HG02642 (cell line): Measurements from ENCODE around the gene ADAM11.
"Not testable (repeated sequence)": the region's sequence is repeated elsewhere in the genome, so short reads cannot be mapped to it uniquely, and the experiment has no call there.

Experiments
- ATAC-seq: cut with Tn5 transposase; IDR thresholded peaks from one replicate; pipeline ENCODE4 v1.9.1; 2021; ENCODE audit warnings: mild to moderate bottlenecking; ENCODE audit not compliant: unreplicated experiment, poor library complexity

ADAM11 gene

DNA sequence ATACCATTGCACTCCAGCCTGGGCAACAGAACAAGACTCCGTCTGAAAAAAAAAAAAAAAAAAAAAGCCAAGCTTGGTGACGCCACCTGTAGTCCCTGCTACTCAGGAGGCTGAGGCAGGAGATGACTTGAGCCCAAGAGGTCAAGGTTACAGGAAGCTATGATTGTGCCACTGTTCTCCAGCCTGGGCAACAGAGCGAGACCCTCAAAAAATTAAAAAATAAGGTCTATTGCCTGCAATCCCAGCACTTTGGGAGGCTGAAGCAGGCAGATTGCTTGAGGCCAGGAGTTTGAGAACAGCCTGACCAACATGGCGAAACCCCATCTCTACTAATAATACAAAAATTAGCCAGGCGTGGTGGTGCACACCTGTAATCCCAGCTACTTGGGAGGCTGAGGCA is 3.6 kb upstream of the ADAM11 start:
- not testable (repeated sequence) for ATAC-seq

DNA sequence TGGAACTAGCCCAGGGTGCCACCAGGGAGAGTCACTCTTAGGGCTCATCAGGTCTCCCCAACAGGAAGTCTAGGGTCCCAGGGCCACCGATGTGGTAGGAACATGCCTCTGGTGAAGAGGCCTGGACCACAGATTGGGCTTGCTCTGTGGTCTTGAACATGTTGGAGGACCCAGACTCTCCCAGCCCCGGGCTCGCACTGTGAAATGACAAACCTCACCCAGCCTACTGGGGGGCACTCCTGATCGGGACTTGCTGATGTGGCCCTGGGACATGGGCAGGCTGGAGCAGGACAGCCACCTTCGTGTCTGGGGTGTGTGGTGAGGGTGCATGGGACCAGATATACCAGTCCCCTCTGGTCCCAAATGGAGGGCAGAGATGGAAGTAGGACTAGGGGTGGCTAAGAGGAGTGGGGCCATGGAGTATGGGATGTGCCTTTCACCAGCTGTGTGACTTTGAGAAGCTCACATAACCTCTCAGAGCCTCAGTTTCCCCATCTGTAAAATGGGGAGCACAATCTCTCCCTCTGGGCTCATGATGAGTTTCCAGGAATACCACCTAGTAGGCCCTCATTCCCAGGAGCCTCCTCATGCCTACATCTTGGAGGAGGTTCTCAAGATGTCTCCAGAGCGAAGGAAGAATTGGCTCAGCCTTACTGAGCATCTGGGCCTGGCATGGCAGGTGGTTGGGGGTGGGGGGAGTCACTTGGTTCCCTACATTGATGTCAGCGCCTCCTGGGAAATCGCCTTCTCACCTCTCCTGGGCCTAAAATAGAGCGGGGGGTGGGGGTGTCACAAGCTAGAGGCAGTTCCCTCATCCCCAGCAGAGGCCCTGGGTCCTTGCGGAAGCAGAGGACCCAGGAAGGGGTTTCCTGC is 1.5 kb upstream of the ADAM11 start:
- no peak for ATAC-seq

DNA sequence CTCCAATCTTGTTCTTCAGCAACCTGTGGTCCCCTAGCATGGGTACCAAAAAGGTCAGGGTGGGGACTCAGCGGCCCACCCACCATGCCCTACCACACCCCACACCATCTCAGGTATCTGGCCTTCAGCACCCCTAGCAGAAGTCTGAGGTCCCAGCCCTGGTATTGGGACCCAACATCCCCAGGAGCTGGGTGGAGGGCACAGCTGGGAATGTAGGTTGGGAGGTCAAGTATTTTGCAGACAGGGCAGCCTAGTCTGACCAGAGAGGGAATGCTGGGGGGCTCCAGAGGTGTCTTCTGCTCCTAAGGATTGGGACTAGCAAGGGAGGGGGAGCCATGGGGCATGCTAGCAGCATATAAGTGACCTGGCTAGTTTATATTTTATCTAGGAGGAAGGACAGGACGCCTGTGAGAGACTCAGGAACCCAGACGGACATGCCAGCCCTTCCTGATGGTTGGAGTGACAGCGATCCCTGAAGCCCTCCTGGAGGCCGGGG is 822 bp upstream of the ADAM11 start:
- ATAC-seq: no peak

DNA sequence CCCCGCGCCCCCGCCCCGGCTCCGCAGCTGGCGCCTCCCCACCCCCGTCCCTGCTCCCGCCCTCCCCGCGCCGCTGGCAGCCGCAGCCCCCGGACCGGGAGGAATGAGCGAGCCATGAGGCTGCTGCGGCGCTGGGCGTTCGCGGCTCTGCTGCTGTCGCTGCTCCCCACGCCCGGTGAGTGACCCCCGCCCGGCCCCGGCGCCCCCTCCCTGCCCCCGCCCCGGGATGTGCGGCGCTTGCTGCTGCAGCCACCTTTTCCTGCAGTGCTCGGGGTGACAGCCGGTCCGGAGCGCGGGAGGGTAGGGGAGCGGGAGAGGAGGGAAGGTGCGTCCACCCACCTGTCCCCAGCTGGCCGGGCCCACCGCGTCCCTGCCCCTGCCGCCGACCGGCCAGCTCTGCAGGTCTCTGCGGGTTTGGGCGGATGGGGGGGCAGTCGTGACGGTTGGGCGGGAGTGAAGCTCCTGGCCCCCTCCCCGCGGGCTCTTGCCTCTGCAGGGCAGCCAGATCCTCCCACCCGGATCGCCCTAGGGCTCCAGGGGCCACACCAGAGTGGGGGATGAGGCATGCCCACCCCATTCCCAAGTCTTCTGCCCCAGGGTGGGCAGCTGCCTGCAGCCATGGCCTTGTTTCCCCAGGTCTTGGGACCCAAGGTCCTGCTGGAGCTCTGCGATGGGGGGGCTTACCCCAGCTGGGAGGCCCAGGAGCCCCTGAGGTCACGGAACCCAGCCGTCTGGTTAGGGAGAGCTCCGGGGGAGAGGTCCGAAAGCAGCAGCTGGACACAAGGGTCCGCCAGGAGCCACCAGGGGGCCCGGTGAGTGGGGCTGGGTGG is 513 bp downstream of the ADAM11 start:
- no peak for ATAC-seq

DNA sequence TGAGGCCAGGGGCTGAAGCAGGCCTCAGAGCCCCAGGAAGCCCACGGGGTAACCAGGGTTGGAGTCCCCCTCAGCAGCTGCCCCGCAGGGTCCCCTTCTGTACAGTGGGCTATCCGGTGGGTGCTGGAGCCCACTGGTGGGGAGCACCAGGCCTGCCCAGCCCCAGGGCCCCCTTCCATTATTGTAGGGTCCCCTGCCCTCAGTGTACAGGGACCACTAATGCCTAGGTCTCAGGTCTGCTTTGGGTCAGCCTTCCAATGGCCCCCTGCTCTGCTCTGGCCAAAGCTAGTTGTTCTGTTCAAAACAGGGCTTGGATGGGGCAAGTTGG is 1.1 kb downstream of the ADAM11 start:
- no peak for ATAC-seq

DNA sequence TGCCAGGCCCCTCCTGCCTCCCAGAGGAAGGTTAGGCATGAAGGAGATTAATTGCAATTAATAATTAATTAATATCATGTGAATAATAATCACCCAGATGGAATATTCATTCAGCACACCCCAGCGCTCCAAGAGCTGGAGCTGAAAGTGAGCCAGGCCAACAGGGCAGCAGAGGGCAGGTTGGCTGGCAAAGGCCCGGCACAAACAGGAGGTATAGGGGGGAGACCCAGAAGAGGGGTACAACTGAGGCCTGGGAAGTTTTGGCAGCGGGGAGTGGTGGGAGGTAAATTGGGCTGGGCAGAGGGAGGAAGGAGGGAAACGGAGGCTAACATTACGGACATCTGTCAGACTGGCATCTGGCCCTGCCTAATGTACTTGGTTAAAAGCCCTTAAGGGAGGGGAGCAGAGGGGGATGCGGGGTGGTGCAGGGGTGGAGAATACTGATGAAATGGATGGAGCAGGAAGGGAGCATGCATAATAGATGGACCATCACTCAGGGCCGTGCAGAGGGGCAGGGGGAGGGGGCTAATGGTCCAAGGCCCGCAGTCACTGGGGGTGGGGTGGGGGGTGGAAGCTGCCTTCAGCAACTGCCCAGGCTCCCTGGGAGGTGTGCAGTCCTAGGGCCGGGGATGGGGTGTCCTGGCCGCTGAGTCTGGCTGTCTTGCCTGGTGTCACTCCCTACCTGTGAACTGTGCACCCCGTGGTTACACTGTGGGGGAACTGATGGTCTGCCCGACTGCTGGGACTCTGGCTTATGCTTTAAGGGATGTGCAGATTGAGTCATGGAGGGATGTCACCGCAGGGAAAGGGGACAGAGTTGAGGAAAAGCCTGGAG is 1.9 kb downstream of the ADAM11 start:
- no peak for ATAC-seq

DNA sequence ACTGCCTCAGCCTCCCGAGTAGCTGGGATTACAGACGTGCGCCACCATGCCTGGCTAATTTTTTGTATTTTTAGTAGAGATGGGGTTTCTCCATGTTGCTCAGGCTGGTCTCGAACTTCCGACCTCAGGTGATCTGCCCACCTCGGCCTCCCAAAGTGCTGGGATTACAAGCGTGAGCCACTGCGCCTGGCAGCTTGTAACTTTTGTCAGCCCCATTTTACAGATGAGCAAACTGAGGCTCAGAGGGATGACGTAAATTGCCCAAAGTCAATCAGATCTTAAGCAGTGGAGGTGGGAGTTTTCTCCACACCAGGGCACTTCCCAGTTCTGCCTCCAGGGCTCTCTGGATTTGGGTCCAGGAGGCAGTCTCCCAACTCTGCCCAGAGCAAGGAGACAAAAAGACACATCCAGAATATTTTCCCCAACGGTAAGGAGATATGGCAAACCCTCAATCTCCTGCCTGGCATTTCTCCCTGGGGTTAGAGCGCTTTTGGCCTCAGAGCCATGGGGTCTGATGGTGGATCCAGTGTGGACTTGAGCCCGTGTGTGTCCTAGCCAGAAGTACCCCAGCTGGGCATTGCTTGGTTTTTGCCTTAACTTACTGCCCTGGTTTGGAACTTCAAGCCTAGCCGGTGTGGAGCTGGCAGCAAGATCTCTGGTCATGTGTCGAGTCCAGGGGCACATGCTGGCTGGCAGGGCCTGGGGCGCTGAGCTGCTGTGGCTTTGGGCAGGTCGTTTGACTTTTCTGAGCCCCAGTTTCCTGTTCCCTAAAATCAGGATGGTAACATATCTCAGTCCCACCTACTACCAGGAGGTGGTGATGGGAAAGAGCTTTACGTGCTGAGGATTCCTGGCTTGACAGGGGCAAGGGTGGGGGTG is 3.4 kb downstream of the ADAM11 start:
- ATAC-seq: no peak

DNA sequence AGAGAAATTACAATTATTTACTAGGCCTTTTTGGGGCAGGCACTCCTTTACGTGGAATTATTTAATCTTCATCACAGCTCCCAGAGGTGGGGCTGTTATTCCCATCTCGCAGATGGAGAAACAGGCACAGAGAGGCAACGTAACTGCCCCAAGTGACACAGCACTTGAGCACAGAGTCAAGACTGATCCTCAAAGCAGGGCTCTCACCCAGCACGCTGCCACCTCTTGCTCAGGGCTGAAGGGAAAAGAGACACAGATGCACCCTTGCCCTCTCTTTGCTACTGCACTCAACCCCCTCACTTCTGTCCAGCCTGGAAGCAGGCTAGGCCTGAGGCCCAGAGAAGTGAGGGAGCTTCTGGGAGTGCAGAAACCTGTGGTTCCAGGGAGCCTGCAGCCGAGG is 4.4 kb downstream of the ADAM11 start:
- ATAC-seq: no peak

DNA sequence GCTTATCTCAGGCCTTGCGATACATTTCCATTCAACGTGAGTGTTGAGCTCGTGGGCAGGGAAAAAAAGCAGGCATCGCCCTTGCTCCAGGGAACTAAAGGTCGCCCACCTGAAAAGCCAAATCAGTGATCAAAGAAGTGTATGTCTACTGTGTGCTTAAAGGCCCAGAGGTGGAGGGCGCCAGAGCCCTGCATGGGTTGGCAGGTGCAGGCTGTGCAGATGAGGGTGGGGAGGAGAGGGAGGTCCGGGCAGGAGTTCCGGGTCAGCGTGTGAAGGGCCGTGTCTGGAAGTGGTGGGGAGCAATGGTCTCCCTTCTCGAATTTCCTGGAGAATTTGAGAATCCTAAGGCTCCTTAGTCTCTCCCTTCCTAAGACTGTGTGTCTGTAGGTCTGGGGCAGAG is 7.2 kb downstream of the ADAM11 start:
- no peak for ATAC-seq

DNA sequence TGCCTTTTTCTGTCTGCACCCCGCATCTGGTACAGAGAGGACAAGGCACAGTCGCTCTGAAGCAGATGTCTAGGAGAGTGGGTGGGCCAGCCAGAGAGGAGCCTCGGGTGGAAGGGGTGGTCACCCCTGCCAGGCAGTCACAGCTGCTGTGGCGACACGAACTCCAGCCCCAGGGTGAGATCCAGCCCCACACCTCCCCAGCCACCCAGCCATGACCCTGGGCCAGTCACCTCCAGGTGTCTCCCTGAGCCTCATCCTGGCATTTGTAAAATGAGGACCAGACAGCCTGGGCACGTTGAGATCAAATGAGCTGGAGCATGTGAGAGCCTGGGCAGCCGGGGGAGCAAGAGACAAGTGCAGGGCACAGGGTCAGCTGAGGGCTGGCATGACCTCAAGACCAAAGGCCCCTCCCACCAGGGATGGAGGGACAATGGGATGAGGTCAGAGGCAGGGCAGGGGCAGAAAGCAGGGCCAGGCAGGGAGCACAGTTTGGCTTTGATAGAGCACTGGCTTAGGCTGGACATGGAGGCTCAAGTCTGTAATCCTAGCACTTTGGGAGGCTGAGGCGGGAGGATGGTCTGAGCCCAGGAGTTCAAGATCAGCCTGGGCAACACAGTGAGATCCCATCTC is 7.7 kb downstream of the ADAM11 start:
- no peak for ATAC-seq

DNA sequence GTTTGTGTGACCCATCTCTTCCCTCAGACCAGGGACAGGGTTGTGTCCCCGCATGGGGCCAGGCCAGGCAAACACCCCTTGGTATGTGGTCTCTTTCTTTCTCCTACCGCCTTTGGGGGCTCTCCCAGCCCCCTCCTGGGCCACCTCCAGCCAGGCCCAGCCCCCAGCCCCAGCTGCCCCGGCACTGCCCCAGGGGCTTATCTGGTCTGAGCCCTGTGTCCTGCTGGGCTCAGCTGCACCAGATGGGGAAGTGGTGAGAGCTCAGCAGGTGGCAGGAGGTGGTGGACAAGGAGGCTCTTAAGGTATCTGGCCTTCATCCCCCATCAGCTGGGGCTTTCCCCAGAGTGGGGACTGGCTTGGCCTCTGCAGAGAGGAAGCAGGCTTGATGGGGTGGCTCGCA is 8.7 kb downstream of the ADAM11 start:
- ATAC-seq: no peak

DNA sequence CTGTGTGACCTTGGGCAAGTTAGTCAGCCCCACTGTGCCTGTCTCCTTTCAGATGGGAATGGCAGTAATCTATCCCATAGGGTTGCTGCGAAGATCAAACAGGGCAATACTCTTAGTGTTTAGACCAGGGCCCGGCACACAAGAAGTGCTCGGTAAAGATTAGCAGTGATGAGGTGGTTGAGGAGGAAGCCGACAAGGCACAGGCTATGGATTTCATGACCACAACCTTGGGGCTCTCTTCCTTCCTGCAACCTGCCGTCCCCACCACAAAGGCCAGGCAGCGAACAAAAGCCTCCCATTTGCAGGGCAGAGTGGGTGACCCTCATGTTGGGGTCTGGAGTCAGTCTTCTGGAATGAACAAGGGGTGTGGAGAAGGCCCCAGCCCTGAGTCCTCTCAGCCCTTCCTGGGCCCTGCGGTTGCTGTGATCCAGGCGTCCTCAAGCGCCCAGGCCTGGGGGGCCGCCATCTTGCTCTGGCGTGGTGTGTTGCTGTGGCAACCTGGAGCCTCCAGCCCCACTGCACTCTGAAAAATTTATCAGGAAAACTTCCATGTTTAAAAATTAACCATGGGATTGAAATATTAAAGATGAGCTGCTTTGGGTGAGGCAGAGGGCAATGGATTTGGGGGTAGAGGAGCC is 9.8 kb downstream of the ADAM11 start:
- ATAC-seq: no peak

DNA sequence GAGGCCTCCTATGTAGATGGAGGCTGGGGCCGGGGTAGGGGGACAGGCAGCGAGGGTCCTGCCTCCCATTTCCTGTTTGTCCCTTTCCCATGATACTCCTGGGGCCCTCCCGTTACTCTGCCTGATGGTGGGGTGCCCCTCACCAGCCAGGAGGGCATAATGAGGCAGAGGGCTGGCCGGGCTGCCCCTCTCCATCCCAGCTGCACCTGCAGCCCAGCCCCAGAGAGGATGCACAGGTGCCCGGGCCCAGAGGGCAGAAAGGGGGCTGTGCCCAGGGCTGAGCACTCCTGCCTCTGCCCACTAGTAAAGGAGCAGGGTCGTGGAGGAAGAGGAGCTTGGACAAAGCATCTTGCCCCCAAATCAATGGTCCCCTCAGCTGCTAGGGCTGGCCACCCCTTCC is 10.4 kb downstream of the ADAM11 start:
- ATAC-seq: no peak

DNA sequence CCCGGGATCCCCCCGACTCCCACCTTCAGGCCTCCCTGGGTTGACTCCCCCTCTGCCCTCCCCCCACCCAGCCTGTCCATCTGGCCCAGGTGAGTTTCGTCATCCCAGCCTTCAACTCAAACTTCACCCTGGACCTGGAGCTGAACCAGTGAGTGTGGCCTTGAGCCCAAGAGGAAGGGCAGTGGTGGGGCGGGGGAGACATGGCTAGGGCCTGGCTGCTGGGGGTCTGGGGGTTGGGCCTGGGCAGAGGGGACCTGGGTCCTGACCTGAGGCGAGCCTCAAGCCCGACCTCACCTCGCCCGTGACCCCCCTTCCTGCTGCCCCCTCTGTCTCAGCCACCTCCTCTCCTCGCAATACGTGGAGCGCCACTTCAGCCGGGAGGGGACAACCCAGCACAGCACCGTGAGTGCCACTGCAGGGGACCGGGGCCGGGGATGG is 10.9 kb downstream of the ADAM11 start:
- no peak for ATAC-seq

DNA sequence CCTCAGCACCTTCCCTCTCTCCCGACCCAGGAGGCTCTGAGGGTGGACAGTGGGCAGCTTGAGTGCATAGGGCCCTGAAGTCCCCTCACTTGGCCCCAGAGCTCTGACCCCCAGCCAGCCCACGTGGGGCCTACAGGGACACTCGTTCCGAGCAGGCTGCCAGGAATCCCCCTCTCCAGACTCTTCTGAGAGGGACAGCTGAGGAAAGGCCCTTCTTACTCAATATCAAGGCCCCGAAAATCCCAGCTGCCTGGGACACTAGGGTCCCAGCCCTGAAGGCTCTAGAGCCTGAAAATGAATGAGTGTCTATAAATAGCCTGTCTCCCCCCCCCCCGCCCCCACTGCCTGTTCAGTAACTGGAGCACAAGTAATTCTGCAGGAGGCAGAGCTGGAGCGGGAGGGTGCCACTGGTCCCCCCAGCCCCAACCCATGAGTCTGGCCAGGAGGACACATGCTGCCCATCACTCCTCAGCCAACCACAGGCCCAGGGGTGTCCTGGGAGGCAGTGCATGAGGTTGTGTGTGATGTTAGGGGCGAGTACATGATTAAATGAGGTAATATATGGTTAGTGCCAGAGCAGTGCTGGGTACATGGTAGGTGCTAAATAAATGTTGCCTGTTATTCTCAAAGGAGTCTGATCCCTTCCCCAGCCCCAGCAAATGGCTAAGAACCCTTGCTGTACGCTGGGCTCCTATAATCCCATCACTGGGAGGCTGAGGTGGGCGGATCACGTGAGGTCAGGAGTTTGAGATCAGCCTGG is 11.6 kb downstream of the ADAM11 start:
- ATAC-seq: no peak

DNA sequence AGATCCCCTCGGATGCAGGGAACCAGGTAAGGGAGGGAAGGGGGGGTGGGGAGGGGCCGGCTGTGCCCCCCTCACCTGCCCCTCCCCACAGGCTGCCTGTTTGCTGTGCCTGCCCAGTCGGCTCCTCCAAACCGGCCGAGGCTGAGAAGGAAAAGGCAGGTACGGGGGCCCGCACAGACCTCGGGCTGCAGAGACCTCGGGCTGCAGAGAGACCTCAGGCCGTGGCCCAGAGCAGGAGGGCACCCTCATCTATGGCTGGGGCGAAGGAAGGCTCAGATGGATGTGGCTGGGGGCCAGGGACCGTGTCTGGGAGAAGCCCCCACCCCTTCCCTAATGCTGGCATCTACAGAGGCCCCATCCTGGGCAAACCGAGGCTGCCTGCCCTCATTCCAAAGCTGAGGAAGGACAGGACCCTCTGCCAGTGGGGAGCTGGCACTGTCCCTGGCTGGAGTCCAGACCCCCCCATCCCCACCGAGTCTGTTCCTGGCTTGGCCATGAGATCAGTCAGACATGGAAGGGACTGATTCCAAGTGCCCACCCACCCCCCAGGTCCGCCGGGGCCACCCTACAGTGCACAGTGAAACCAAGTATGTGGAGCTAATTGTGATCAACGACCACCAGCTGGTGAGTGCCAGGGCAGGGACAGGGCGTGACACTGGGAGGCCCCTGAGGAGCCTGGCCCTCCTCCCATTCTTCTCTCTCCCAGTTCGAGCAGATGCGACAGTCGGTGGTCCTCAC is 13.7 kb downstream of the ADAM11 start:
- ATAC-seq: no peak

DNA sequence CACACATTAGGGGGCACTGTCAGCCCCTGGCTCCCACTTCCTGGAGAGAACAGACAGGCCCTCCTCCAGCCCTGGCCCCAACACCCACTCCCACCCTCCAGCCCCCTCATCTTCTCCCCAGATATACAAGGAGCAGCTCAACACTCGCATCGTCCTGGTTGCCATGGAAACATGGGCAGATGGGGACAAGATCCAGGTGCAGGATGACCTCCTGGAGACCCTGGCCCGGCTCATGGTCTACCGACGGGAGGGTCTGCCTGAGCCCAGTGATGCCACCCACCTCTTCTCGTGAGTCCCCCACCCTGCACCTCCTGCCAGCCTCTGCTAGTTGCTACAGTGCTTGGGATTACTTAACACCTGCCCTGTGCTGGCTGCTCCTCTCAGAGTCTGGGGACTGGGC is 14.4 kb downstream of the ADAM11 start:
- no peak for ATAC-seq
